NCI-H748 treated with DMSO at 0.1 percent for 48 hours (cell line): ENCODE results near the gene CYP2B6.
"Not testable (repeated sequence)": the region's sequence is repeated elsewhere in the genome, so short reads cannot be mapped to it uniquely, and the experiment has no call there.

ENCODE experiments used
- DNase-seq: peaks from one replicate; lab custom pipeline; 2025; lab: John Stamatoyannopoulos, UW

Gene CYP2B6

DNA sequence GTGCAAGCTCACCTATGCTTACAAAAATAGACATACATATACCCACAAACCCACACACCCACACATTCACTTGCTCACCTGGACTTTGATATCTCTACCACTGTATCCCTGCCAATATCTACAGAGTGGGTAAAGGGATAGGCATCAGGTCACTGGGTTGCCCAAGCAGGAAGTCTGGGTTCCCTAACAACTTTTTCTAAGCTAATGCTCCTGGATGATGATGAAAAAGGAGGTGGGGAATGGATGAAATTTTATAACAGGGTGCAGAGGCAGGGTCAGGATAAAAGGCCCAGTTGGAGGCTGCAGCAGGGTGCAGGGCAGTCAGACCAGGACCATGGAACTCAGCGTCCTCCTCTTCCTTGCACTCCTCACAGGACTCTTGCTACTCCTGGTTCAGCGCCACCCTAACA is at the start of gene CYP2B6:
Gene CYP2B6 (plus strand): TSS at position 311 of the 410 bp plus-strand sequence. CDS start 24 bp downstream, at position 335.
- no peak for DNase-seq

DNA sequence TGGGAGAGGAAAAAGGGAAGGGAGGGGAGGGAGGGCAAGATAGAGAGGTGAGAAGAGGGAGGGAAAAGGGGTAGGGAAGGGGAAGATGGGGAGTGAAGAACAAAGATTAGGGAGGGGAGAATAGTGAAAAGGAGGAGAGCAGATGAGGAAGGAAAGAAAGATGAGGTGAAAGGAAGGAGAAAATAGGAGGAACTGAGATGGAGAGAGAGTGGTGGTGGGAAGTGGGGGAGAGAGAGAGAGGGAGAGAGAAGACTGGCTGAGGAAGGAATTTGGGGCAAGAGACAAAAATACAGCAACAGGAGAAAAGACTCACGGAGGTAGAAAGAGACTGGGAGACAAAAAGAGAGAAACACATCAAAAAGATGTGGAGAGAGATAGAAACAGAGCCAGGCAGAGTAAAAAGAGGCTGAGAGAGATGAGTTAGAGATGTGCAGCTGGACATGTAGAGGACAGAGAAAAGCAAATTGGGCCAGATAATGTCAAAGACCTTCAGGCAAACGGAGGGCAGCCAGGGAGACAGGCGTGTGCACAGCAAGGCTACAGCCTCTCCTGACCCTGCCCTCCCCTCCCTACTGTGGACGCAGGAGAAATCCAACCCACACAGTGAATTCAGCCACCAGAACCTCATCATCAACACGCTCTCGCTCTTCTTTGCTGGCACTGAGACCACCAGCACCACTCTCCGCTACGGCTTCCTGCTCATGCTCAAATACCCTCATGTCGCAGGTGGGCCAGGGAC is 49.4 kb upstream of the CYP2B6 start:
- no peak for DNase-seq

DNA sequence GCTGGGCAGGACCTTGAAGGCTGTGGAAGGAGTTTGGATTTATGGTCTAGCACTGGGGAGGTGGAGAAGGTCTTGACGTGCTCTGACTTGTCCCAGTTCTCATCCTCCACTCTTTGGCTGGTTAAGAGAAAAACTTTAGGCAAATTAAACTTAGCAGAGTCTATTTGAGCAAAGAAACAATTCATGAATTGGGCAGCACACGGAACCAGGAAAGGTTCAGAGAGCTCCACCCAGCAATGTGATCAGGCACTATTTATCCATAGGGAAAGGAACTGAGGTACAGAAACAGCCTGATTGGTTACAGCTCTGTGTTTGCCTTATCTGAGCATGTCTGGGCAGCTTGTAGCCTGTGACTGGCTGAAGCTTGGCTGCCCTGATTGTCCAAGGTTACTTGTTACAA is 45.4 kb upstream of the CYP2B6 start:
- no peak for DNase-seq

DNA sequence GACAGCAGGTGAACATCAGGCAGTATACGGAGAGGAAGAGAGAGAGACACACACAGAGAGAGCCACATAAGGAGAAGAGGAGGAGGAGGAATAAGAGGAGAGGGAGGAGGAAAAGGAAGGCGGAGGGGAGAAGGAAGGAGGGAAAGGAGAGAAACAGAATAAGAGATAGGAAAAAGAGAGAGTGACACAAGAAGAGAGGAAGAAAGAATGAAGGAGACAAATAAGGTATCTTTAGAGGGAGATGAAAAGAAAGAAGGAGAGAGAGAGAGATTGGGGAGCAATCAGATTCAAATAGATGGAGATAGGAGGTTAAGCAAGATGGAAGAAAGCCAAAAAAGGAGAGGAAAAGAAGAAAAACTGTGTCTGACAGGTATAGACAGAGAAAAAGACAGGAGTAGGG is 44.0 kb upstream of the CYP2B6 start:
- no peak for DNase-seq

DNA sequence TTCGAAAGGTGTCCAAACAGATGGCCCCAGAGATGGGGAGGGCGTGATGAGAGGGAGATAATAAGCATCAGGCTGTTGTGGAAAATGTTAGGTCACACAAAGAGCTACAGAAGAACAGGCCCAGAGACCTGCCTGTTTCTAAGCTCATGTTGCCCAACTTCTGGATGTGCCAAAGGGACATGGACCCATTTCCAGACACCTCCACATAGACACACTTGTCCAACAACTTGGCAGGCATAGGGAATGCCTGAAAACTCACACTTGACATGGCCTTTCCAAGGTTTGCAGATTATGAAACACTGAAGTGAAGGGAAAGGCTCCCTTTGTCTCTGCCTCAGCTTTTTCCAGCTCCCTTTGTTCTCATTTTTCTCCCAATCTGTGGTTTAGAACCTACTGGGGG is 43.5 kb upstream of the CYP2B6 start:
- DNase-seq, result no peak

DNA sequence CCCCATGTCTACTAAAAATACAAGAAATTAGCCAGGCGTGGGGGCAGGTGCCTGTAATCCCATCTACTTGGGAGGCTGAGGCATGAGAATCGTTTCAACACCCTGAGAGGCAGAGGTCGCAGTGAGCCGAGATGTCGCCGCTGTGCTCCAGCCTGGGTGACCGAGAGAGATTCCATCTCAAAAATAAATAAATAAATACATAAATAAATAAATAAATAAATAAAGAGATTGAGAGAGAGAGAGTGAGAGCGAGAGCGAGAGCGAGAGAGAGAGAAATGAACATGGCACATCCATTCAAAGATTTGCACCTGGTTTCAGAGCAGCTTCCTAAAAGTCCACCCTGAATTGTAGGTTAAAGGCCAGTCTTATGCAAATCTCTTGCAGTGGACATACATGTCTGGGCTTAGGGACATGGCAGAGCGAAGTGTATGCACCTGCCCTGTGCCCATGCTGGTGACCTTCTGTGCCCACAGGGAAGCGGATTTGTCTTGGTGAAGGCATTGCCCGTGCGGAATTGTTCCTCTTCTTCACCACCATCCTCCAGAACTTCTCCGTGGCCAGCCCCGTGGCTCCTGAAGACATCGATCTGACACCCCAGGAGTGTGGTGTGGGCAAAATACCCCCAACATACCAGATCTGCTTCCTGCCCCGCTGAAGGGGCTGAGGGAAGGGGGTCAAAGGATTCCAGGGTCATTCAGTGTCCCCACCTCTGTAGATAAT is 42.3 kb upstream of the CYP2B6 start:
- DNase-seq, result no peak

DNA sequence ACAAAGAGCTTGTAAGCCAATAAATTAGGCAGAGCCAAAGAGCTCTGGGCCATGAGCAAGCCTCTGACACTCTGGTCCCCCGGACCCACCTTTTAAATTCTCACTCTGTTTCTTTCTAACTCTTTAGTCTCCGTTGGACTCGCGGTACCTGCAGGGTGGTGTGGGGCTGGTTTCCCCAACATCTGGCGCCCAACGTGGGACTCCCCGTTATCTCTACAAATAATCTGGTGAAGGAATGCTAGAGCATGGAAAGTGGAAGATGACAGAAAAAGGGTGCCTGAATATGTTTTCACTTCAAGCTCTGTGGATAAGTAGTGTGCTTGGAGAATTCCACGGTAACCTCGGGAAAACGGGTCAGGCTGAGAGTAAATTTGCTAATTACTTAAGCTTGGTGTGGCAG is 36.5 kb upstream of the CYP2B6 start:
- no peak for DNase-seq

DNA sequence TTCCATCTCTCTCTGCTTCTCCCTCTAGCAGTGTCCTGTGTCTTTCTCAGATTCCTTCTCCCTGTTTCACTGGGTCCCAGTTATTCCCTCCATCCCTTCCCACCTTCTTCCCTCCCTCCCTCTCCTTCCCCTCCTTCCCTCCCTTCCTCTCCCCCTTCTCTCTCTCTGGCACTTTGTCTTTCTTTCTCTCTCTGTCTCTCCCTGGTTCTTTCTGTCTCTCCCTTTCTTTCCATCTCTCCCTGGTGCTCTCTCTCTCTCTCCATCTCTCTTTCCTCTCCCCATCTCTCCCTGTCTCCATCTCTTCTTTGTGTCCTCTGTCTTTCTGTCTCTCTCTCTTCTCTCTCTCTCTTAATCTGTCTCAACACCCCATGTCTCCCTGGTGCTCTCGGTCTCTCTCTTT is 31.7 kb upstream of the CYP2B6 start:
- no peak for DNase-seq

DNA sequence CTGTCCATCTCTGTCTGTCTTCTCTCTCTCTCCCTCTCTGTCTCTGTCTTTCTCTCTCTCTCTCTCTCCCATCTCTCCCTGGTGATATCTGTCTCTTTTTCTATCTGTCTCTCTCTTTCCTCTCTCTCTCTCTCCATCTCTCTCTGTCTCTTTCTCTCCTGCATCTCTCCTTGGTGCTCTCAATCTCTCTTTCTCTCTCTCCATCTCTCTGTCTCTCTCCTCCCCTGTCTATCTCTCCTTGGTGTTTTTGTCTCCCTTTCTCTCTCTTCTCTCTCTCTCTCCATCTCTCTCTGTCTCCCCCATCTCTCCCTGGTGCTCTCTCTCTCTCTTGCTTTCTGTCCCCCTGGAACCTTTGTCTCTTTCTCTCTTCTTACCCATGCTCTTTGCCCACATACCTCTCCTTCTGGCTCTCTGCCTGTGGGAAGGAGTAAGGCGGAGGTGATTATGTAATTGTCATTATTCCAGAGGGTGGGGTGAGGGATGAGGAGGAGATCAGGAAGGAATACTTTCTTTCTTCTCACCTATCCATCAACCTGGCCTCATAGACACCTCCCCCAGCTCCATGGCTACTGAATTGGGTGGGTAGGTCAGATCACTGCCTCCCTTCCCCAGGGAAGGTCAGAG is 30.9 kb upstream of the CYP2B6 start:
- no peak for DNase-seq

DNA sequence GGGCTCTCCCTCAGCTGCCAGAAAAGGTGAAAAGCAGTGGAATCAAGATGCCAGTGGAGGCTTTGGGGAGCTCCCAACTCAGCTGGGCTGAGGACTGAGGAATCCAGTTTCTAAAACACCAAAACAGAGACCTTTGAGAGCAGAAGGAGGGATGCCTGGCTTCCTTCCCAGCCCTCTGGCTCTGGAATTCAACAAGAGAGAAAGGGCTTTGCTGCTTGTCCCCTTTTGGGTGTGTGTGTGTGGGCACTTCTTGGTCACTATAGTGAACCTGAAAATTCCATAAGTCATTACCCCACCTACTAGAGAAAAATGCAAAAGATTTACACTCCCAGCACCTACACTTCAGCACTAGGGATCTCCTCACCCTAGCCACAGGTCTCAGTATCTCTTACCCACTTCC is 30.3 kb upstream of the CYP2B6 start:
- no peak for DNase-seq

DNA sequence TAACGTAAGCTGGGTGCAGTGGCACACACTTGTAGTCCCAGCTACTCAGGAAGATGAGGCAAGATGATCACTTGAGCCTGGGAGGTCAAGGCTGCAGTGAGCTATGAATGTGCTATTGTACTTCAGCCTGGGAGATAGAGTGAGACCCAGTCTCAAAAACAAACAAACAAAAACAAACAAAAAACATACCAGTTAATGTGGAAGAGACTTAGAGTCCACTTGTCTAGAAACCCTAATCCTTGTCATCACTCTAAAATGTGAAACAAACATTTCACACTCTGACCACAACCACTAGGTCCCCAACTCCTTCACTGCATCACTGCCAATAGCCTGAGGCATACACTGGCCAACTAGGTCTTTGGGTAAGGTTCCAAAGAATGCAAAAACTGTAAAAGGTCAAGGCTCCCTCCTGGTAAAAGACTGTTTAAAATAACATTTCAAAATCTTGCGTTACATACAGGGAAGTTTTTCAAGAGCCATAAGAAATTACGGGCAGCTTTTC is 28.6 kb upstream of the CYP2B6 start:
- no peak for DNase-seq

DNA sequence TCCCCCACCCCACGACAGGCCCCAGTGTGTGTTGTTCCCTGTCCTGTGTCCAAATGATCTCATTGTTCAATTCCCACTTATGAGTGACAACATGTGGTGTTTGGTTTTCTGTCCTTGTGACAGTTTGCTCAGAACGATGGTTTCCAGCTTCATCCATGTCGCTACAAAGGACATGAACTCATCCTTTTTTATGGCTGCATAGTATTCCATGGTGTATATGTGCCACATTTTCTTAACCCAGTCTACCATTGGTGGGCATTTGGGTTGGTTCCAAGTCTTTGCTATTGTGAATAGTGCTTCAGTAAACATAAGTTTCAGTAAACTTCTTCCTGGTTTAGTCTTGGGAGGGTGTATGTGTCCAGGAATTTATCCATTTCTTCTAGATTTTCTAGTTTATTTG is 26.7 kb upstream of the CYP2B6 start:
- DNase-seq, result not testable (repeated sequence)

DNA sequence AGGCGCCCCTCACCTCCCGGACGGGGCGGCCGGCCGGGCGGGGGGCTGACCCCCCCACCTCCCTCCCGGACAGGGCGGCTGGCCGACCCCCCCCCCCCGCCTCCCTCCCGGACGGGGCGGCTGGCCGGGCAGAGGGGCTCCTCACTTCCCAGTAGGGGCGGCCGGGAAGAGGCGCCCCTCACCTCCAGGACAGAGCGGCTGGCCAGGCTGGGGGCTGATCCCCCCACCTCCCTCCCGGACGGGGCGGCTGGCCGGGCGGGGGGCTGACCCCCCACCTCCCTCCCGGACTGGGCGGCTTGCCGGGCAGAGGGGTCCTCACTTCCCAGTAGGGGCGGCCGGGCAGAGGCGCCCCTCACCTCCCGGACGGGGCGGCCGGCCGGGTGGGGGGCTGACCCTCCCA is 25.7 kb upstream of the CYP2B6 start:
- DNase-seq, result not testable (repeated sequence)

DNA sequence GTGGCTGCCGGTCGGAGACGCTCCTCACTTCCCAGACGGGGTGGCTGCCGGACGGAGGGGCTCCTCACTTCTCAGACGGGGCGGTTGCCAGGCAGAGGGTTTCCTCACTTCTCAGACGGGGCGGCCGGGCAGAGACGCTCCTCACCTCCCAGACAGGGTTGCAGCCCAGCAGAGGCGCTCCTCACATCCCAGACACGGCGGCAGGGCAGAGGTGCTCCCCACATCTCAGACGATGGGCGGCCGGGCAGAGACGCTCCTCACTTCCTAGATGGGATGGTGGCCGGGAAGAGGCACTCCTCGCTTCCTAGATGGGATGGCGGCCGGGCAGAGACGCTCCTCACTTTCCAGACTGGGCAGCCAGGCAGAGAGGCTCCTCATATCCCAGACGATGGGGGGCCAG is 24.5 kb upstream of the CYP2B6 start:
- not testable (repeated sequence) for DNase-seq

DNA sequence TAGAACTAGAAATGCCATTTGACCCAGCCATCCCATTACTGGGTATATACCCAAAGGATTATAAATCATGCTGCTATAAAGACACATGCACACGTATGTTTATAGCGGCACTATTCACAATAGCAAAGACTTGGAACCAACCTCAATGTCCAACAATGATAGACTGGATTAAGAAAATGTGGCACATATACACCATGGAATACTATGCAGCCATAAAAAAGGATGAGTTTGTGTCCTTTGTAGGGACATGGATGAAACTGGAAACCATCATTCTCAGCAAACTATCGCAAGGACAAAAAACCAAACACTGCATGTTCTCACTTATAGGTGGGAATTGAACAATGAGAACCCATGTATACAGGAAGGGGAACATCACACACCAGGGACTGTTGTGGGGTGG is 23.0 kb upstream of the CYP2B6 start:
- DNase-seq, result not testable (repeated sequence)

DNA sequence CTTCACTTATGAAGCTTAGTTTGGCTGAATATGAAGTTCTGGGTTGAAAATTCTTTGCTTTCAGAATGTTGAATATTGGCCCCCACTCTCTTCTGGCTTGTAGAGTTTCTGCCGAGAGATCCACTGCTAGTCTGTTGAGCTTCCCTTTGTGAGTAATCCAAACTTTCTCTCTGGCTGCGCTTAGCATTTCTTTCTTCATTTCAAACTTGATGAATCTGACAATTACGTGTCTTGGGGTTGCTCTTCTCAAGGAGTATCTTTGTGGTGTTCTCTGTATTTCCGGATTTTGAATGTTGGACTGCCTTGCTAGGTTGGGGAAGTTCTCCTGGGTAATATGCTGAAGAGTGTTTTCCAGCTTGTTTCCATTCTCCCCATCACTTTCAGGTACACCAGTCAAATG is 21.4 kb upstream of the CYP2B6 start:
- DNase-seq, result not testable (repeated sequence)

DNA sequence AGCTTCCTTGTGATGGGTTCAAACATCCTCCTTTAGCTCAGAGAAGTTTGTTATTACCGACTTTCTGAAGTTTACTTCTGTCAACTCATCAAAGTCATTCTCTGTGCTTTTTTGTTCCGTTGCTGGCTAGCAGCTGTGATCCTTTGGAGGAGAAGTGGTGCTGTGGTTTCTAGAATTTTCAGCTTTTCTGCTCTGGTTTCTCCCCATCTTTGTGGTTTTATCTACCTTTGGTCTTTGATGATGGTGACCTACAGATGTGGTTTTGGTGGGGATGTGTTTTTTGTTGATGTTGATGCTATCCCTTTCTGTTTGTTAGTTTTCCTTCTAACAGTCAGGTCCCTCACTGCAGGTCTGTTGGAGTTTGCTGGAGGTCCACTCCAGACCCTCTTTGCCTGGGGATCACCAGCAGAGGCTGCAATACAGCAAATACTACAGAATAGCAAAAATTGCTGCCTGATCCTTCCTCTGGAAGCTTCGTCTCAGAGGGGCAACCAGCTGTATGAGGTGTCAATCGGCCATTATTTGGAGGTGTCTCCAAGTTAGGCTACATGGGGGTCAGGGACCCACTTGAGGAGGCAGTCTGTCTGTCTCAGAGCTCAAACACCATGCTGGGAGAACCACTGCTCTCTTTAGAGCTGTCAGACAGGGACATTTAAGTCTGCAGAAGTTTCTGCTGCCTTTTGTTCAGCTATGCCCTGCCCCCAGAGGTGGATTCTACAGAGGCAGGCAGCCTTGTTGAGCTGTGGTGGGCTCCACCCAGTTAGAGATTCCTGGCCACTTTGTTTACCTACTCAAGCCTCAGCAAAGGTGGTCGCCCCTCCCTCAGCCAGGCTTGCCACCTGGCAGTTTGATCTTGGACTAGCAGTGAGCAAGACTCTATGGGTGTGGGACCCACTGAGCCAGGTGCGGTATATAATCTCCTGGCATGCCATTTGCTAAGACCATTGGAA is 20.4 kb upstream of the CYP2B6 start:
- DNase-seq, result not testable (repeated sequence)

DNA sequence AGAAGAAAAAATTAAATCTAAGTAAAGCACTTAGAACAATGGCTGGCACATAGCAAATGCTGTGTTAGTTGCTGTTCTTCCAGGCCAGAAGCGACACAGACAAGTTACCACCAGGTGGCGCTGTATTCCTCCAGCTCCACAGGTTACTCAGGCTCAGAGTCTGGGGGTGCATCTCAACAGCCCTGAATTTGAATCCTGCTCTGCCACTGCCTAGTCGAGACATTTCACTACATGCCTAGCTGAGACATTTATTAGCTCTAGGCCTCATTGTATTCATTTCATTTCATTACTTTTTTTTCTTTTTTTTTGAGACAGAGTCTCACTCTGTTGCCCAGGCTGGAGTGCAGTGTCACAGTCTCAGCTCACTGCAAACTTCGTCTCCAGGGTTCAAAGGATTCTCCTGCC is 16.4 kb upstream of the CYP2B6 start:
- DNase-seq, result peak; percentile 25

DNA sequence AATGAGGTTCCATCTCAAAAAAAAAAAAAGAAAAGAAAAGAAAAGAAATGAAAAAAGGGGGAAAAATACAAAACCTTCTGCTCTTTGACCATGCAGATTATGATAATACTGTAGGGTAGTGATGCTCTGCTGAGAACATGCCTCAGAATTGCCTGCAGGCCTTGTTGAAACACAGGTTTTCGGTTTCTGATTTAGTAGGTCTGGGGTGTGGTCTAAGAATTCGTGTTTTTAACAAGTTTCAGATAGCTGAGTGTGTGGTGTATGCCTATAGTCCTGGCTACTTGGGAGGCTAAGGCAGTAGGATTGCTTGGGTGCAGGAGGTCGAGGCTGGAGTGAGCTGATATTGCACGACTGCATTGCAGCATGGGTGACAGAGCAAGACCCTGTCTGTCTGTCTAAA is 14.9 kb upstream of the CYP2B6 start:
- no peak for DNase-seq

DNA sequence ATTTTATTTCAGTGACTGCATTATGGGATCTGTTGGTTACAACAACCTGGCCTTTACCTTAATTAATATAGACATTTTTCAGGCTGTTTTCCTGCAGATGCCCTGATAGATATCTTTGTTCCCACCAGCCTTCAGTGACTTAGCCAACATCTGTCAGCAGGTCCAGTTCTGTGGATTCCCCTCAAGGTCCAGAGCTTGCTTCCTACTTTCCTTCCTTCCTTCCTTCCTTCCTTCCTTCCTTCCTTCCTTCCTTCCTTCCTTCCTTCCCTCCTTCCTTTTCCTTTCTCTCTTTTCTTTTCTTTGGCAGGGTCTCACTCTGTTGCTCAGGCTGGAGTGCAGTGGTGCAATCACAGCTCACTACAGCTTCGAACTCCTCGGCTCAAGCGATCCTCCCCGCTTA is 14.4 kb upstream of the CYP2B6 start:
- no peak for DNase-seq

DNA sequence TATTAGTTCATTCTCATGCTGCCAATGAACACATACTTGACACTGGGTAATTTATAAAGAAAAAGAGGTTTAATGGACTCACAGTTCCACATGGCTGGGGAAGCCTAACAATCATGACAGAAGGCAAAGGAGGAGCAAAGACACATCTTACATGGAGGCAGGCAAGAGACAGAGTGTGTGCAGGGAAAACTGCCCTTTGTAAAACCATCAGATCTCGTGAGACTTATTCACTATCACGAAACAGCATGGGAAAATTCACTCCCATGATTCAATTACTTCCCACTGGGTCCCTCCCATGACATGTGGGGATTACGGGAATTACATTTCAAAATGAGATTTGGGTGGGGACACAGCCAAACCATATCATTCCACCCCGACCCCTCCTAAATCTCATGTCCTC is 11.3 kb upstream of the CYP2B6 start:
- not testable (repeated sequence) for DNase-seq
